CD8-positive, alpha-beta memory T cell (primary cell): ENCODE measurements around the gene RFTN1. TPM values are rescaled to one million over a fixed set of nuclear protein-coding genes. Genes with fewer than 3 reads are reported as not detected.

ENCODE experiments used
- CTCF ChIA-PET: fragments of 350-600 bp; sonication (Branson Sonifier 250); formaldehyde crosslinking; loops from one replicate; lab custom pipeline; 2021; ENCODE audit warnings: antibody characterized with exemption; lab: Charles Lee
- POLR2A ChIA-PET: fragments of 350-600 bp; sonication (Branson Sonifier 250); formaldehyde crosslinking; loops from one replicate; lab custom pipeline; 2021; ENCODE audit warnings: antibody characterized with exemption; lab: Charles Lee
- DNase-seq, 5 donors: peaks; one replicate each; pipeline versions ENCODE4 v3.0.0 to v3.0.0-alpha.2; 2020 to 2022; ENCODE audit warnings: mixed read lengths in 1 of 5
- H3K27ac ChIP-seq: one replicate; pipeline ENCODE4 v1.7.0; 2013; ENCODE audit warnings: low read depth, mild to moderate bottlenecking, low read length, moderate library complexity
- H3K27me3 ChIP-seq: 2 replicates; pipeline ENCODE4 v1.7.0; 2013; ENCODE audit warnings: low read length, mild to moderate bottlenecking; ENCODE audit not compliant: insufficient read depth, poor library complexity, severe bottlenecking
- H3K36me3 ChIP-seq: 2 replicates; pipeline ENCODE4 v1.7.0; 2013; ENCODE audit warnings: mild to moderate bottlenecking, low read length, moderate library complexity; ENCODE audit not compliant: insufficient read depth
- H3K4me1 ChIP-seq: 2 replicates; pipeline ENCODE4 v1.7.0; 2013; ENCODE audit warnings: mild to moderate bottlenecking, low read length, moderate library complexity; ENCODE audit not compliant: insufficient read depth
- H3K4me3 ChIP-seq: 2 replicates; pipeline ENCODE4 v1.7.0; 2013; ENCODE audit warnings: mild to moderate bottlenecking, low read length
- H3K9me3 ChIP-seq: 2 replicates; pipeline ENCODE4 v1.7.0; 2013; ENCODE audit warnings: mild to moderate bottlenecking, low read length
- H3K27ac Mint-ChIP-seq, 8 donors: one replicate each; pipeline ENCODE4 v1.8.0; 2020 to 2021; ENCODE audit warnings: mixed read lengths in 8 of 8, mild to moderate bottlenecking in 6 of 8, inconsistent platforms in 3 of 8, moderate library complexity in 3 of 8
- H3K27me3 Mint-ChIP-seq, 2 donors: one replicate each; pipeline ENCODE4 v1.8.0; 2020 to 2021; ENCODE audit warnings: mixed read lengths in 2 of 2, mild to moderate bottlenecking in 1 of 2, moderate library complexity in 1 of 2
- H3K36me3 Mint-ChIP-seq, 3 donors: one replicate each; pipeline ENCODE4 v1.8.0; 2020 to 2021; ENCODE audit warnings: mixed read lengths in 3 of 3, inconsistent platforms in 1 of 3, mild to moderate bottlenecking in 1 of 3
- H3K4me1 Mint-ChIP-seq, 3 donors: one replicate each; pipeline ENCODE4 v1.8.0; 2020 to 2021; ENCODE audit warnings: mixed read lengths in 3 of 3, inconsistent platforms in 1 of 3, mild to moderate bottlenecking in 1 of 3
- H3K4me3 Mint-ChIP-seq, 7 donors: one replicate each; pipeline ENCODE4 v1.8.0; 2020 to 2021; ENCODE audit warnings: mixed read lengths in 7 of 7, mild to moderate bottlenecking in 6 of 7, moderate library complexity in 4 of 7, inconsistent platforms in 2 of 7
- H3K9me3 Mint-ChIP-seq, 5 donors: one replicate each; pipeline ENCODE4 v1.8.0; 2020 to 2022; ENCODE audit warnings: mixed read lengths in 5 of 5, mild to moderate bottlenecking in 3 of 5, moderate library complexity in 2 of 5, inconsistent platforms in 1 of 5
- polyA plus RNA-seq: library from polyadenylated mRNA; unstranded; fragments of 300-500 nt; fragmentation: Illumina TruSeq; gene quantifications from one replicate; pipeline ENCODE4 v1.2.3, GENCODE V29; 2021
- total RNA-seq, 2 experiments: library from RNA; stranded (reverse); gene quantifications; one replicate each; pipeline ENCODE4 v1.2.3, GENCODE V29; 2021

The RFTN1 gene
- total and polyA plus RNA-seq, 3 experiments from 2014 or later: 87.4 to 126 (median 125) TPM

- no peaks in the 10 kb centered on the region for H3K36me3 Mint-ChIP-seq
- H3K4me1 Mint-ChIP-seq: no peaks in the 10 kb centered on the region
- no peak overlapping the region for H3K27ac ChIP-seq
- peak overlapping the region in 1 of 7 donors; percentile 2 for H3K4me3 Mint-ChIP-seq
- peaks cover 8 to 24% of the 10 kb centered on the region in 2 donors for H3K27me3 Mint-ChIP-seq
- H3K36me3 ChIP-seq: no peaks in the 10 kb centered on the region
- ChIA-PET CTCF (interaction anchor here (1.1 to 1.8 kb wide), 4 partner anchors 13 to 246 kb away, joined by 3 to 6 read pairs (median 4); no protein-coding TSS in a partner anchor), POLR2A (no interaction called here)
- no peaks in the 10 kb centered on the region for H3K27me3 ChIP-seq
- H3K4me3 ChIP-seq: no peak overlapping the region
- no peaks in the 10 kb centered on the region for H3K9me3 ChIP-seq
- no peak overlapping the region for H3K27ac Mint-ChIP-seq
- no peak for DNase-seq
- H3K9me3 Mint-ChIP-seq: no peaks in the 10 kb centered on the region
- H3K4me1 ChIP-seq: no peaks in the 10 kb centered on the region
These were observed 22.8 kb upstream of the RFTN1 start for GRCh38 chr3:16536344-16536663.

- DNase-seq: no peak
- Mint-ChIP-seq H3K36me3 (no peaks in the 10 kb centered on the region), H3K27ac (no peak overlapping the region), H3K9me3 (no peaks in the 10 kb centered on the region), H3K27me3 (peaks cover 8 to 24% of the 10 kb centered on the region in 2 donors), H3K4me1 (no peaks in the 10 kb centered on the region), H3K4me3 (no peak overlapping the region)
- H3K27ac ChIP-seq: no peak overlapping the region
- no peaks in the 10 kb centered on the region for H3K27me3 ChIP-seq
- H3K4me1 ChIP-seq: no peaks in the 10 kb centered on the region
- H3K4me3 ChIP-seq: no peak overlapping the region
- ChIA-PET CTCF (interaction anchor here (1.0 to 1.8 kb wide), 2 partner anchors 18 to 215 kb away, joined by 3 to 6 read pairs; no protein-coding TSS in a partner anchor), POLR2A (no interaction called here)
- H3K36me3 ChIP-seq: no peaks in the 10 kb centered on the region
- no peaks in the 10 kb centered on the region for H3K9me3 ChIP-seq
These were observed 21.3 kb upstream of the RFTN1 start for GRCh38 chr3:16534640-16535262.

GRCh38 chr3:16533928-16534574 is 20.6 kb upstream of the RFTN1 start:
- Histone ChIP-seq H3K36me3 (no peaks in the 10 kb centered on the region), H3K4me1 (no peaks in the 10 kb centered on the region), H3K9me3 (no peaks in the 10 kb centered on the region), H3K4me3 (no peak overlapping the region), H3K27ac (no peak overlapping the region), H3K27me3 (no peaks in the 10 kb centered on the region)
- Mint-ChIP-seq H3K36me3 (no peaks in the 10 kb centered on the region), H3K27ac (peak overlapping the region in 1 of 8 donors; percentile 72), H3K27me3 (peaks cover 7 to 24% of the 10 kb centered on the region in 2 donors), H3K9me3 (no peaks in the 10 kb centered on the region), H3K4me1 (peaks cover 3 to 4% (median 4%) of the 10 kb centered on the region in 3 donors), H3K4me3 (no peak overlapping the region)
- no peak for DNase-seq
- ChIA-PET CTCF (interaction anchor here (1.0 kb wide), 2 partner anchors 215 to 266 kb away, joined by 3 read pairs; no protein-coding TSS in a partner anchor), POLR2A (no interaction called here)

GRCh38 chr3:16529264-16529663 is 15.8 kb upstream of the RFTN1 start:
- Mint-ChIP-seq H3K36me3 (no peaks in the 10 kb centered on the region), H3K9me3 (no peaks in the 10 kb centered on the region), H3K27ac (peak overlapping the region in 1 of 8 donors; percentile 25), H3K4me1 (peaks cover 6 to 10% (median 8%) of the 10 kb centered on the region in 3 donors), H3K27me3 (no peaks in the 10 kb centered on the region), H3K4me3 (no peak overlapping the region)
- H3K27ac ChIP-seq: no peak overlapping the region
- ChIA-PET POLR2A (interaction anchor here (0.6 kb wide), 1 partner anchor 261 kb away, joined by 11 read pairs; no protein-coding TSS in a partner anchor), CTCF (interaction anchor here (0.7 to 1.8 kb wide), 18 partner anchors 11 to 263 kb away, joined by 3 to 10 read pairs (median 3); partner anchors contain the start of genes DPH3 and OXNAD1)
- peak in 1 of 5 donors; percentile 35 for DNase-seq
- no peaks in the 10 kb centered on the region for H3K27me3 ChIP-seq
- H3K36me3 ChIP-seq: no peaks in the 10 kb centered on the region
- no peak overlapping the region for H3K4me3 ChIP-seq
- H3K9me3 ChIP-seq: no peaks in the 10 kb centered on the region
- H3K4me1 ChIP-seq: no peaks in the 10 kb centered on the region

GRCh38 chr3:16528581-16528993 is 15.1 kb upstream of the RFTN1 start:
- Mint-ChIP-seq H3K27ac (peak overlapping the region in 2 of 8 donors; percentile 10 to 44), H3K4me3 (no peak overlapping the region), H3K36me3 (no peaks in the 10 kb centered on the region), H3K27me3 (no peaks in the 10 kb centered on the region), H3K4me1 (peaks cover 6 to 10% (median 8%) of the 10 kb centered on the region in 3 donors), H3K9me3 (no peaks in the 10 kb centered on the region)
- DNase-seq: no peak
- Histone ChIP-seq H3K4me1 (no peaks in the 10 kb centered on the region), H3K36me3 (no peaks in the 10 kb centered on the region), H3K27ac (no peak overlapping the region), H3K9me3 (no peaks in the 10 kb centered on the region), H3K4me3 (no peak overlapping the region), H3K27me3 (no peaks in the 10 kb centered on the region)
- ChIA-PET POLR2A (no interaction called here), CTCF (interaction anchor here (0.6 to 1.8 kb wide), 7 partner anchors 10 to 260 kb away, joined by 3 to 10 read pairs (median 3); no protein-coding TSS in a partner anchor)

- H3K27me3 Mint-ChIP-seq: no peaks in the 10 kb centered on the region
- peak overlapping the region in 2 of 8 donors; percentile 10 to 44 for H3K27ac Mint-ChIP-seq
- no peaks in the 10 kb centered on the region for H3K9me3 Mint-ChIP-seq
- H3K4me3 Mint-ChIP-seq: no peak overlapping the region
- H3K36me3 Mint-ChIP-seq: peaks cover 0 to under 1% (median 0%) of the 10 kb centered on the region in 3 donors
- DNase-seq: no peak
- Histone ChIP-seq H3K4me3 (no peak overlapping the region), H3K27me3 (no peaks in the 10 kb centered on the region), H3K4me1 (no peaks in the 10 kb centered on the region), H3K27ac (no peak overlapping the region), H3K9me3 (no peaks in the 10 kb centered on the region), H3K36me3 (no peaks in the 10 kb centered on the region)
- H3K4me1 Mint-ChIP-seq: peaks cover 6 to 10% (median 8%) of the 10 kb centered on the region in 3 donors
- ChIA-PET CTCF (interaction anchor here (0.6 to 1.6 kb wide), 5 partner anchors 16 to 261 kb away, joined by 3 to 4 read pairs (median 3); no protein-coding TSS in a partner anchor), POLR2A (no interaction called here)
These were observed 14.6 kb upstream of the RFTN1 start for GRCh38 chr3:16528106-16528505.

GRCh38 chr3:16524196-16524595 is 10.7 kb upstream of the RFTN1 start:
- Mint-ChIP-seq H3K27ac (no peak overlapping the region), H3K27me3 (no peaks in the 10 kb centered on the region), H3K9me3 (peaks cover 0 to 2% (median 0%) of the 10 kb centered on the region in 5 donors), H3K36me3 (peaks cover 0 to 9% (median 0%) of the 10 kb centered on the region in 3 donors), H3K4me1 (peaks cover 16 to 30% (median 27%) of the 10 kb centered on the region in 3 donors), H3K4me3 (no peak overlapping the region)
- CTCF ChIA-PET: interaction anchor here (1.0 to 2.2 kb wide), 3 partner anchors 8 to 234 kb away, joined by 4 to 8 read pairs (median 4); no protein-coding TSS in a partner anchor
- no peak for DNase-seq
- POLR2A ChIA-PET: no interaction called here
- no peak overlapping the region for H3K27ac ChIP-seq
- H3K36me3 ChIP-seq: no peaks in the 10 kb centered on the region
- H3K4me1 ChIP-seq: no peaks in the 10 kb centered on the region
- H3K27me3 ChIP-seq: no peaks in the 10 kb centered on the region
- no peaks in the 10 kb centered on the region for H3K9me3 ChIP-seq
- no peak overlapping the region for H3K4me3 ChIP-seq
